WI38 (cell line): ENCODE data around the gene WSCD1.

Source experiments
- H3K4me3 ChIP-seq: 2 replicates; pipeline ENCODE4 v1.5.1; 2011; ENCODE audit warnings: low read depth, mild to moderate bottlenecking, control low read depth, low read length
- TF ChIP-seq, protein P1 (sequence below): IDR thresholded peaks from 2 replicates; pipeline ENCODE4 v1.5.1; 2012; ENCODE audit warnings: low read depth, mild to moderate bottlenecking, control low read depth, low read length

WSCD1 gene

DNA sequence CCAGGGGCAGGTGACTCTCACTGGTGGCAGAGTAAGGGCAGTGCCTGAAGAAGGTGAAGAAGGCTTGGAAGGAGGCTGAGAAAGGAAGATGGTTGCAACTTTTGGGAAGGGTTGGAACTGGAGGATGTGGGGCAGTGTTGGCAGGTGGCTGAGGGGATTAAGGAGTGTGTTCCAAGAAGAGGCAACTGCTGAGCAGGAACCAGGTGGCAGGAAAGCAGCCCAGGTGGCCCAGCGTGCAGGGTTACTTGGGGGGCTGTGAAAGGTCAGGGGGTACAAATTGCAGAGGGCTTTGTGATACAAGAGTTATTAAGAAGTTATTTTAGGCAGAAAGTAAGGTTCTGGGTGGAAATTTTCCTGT is 28.6 kb downstream of the WSCD1 start:
- TF ChIP-seq, protein P1, sequence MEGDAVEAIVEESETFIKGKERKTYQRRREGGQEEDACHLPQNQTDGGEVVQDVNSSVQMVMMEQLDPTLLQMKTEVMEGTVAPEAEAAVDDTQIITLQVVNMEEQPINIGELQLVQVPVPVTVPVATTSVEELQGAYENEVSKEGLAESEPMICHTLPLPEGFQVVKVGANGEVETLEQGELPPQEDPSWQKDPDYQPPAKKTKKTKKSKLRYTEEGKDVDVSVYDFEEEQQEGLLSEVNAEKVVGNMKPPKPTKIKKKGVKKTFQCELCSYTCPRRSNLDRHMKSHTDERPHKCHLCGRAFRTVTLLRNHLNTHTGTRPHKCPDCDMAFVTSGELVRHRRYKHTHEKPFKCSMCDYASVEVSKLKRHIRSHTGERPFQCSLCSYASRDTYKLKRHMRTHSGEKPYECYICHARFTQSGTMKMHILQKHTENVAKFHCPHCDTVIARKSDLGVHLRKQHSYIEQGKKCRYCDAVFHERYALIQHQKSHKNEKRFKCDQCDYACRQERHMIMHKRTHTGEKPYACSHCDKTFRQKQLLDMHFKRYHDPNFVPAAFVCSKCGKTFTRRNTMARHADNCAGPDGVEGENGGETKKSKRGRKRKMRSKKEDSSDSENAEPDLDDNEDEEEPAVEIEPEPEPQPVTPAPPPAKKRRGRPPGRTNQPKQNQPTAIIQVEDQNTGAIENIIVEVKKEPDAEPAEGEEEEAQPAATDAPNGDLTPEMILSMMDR = no peak

DNA sequence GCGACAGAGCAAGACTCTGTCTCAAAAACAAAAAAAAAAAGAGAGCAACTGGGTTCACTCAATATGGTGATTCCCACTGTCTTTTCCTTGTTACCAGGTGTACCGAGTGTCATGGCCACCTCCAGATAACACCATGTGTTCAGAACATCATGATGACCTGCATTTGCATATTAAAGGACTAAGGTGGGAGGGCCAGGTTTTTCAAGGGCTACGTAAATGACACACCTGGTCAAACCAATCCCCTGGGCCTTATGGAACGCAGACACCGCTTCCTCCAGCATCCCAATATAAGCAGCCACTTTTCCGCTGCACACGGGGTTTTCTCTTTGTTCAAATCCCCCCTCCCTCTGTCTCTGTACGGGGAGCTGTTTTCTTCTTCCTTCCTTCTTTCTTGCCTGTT is 29.3 kb downstream of the WSCD1 start:
- TF ChIP-seq, protein P1 = no peak
- H3K4me3 ChIP-seq = no peak overlapping the region

More for the DNA sequence above, 28.6 kb downstream of the WSCD1 start:
- H3K4me3 ChIP-seq = no peak overlapping the region

DNA sequence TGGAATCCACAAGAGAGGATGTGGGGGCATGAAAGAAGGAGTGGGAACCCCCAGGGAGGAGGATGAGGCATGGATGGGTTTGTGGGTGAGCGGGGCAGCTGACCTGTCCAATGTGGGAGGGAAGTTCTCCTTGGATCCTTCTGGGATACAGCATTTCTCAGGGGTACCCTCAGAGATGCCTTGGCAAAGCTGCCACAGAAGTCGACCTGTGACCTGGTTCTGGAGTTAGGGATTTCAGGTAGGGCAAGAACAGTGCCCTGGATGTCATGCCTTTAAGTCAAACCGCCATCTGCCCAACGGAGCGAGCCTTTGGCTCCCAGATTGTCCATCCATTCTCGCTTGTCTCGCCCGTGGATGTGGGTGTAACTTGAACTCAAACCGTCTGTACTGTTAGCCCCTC is 30.0 kb downstream of the WSCD1 start:
- TF ChIP-seq, protein P1 = no peak
- no peak overlapping the region for H3K4me3 ChIP-seq

DNA sequence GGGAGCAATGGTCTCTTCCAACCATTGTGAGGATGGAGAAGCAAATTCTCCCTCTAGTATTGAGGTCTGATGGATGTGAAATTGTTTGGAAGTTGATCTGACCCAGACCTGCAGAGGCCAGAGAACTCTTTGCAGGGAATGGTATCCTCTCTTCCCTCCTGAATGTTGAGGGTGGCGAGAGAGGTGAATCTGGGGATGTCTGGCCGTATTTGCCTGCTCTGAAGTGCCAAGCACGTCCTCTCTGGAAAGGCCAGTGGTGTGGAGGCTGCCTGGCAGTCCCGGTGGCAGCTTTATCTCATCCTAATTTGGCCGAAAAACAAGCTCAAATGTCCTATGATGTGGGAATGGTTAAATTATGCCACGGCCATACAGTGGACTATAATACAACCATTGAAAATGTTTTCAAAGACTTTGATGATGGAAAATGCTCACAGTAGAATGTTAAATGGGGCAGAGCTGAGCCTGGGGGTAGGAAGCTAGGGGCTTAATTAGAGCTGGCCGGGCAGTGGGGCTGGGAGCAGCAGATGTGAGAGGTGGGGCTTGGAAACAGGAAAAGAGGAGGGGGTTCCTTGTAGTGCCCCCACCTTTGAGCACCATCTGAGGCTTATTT is 30.8 kb downstream of the WSCD1 start:
- TF ChIP-seq, protein P1 = no peak
- no peak overlapping the region for H3K4me3 ChIP-seq

DNA sequence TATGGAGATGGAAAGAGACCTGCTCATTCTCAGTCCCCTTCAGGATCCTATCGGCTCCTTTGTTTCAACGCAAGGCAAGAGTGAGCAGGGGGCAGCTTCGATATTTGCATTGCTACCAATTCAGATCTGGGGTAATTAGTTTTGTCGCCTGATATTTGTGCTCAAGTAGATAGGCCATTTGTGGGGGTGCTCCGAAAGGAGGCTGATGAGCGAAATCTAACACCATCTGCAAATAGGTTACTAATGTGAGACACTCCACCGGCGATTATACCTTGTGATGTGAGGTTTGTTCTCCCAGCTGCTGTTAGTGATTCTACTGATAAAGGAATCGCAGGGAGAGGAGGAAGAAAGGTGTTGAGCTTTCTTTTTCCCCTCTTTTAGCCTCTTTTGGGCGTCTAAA is 31.5 kb downstream of the WSCD1 start:
- TF ChIP-seq, protein P1 = no peak
- H3K4me3 ChIP-seq = no peak overlapping the region

DNA sequence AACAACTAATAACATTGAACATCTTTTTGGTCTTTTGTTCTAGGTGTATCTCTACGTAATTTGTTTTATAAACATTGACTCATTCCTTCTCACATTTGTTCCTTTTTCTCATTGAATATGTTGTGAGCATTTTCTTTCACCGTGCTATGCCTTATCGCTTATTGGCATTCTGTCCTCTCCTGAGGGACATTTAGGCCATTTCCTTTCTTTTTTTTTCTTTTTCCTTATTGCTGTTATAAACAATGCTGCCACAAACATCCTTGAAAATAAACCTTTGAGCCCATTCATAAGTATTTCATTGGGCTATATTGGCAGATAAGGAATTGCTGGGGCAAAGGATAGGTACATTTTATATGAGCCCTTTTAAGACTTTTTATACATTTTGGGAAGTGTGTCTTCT is 32.4 kb downstream of the WSCD1 start:
- no peak overlapping the region for H3K4me3 ChIP-seq
- TF ChIP-seq, protein P1 = no peak

DNA sequence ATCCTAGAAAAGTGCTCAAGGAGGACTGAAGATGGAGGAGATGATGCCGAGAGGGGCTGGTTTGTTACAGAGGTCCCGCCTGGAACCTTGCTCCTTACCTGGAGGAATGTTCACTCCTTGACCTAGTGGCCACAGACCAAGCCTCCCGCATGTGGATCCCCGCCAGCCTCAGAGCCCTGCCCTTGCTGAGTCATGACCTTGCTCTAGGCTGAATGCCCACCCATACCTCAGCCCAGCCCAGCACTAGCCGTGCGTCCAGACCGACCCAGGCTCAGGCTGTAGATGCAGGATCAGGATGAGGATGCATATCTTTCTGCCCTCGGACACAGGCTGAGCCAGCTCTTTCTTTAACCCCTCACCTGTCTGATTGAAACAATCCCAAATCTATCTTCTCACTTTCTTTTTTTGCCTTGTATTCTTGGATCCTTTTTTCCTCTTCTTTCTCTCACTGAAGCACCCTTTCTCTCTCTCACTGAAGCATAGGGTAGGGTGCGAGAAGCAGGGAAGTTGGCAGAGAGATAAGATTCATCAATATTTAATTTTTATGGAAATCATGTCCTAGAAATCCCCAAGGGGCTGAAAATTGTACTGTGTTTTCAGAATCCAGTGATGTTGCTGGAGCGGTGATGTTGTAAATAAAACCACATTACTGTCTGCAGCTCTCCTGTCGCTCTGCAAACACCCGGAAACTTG is 34.9 kb downstream of the WSCD1 start:
- TF ChIP-seq, protein P1 = no peak
- H3K4me3 ChIP-seq = no peak overlapping the region
